NCI-H2029 treated with DMSO at 0.1 percent for 48 hours (cell line): ENCODE data around the gene FGFR2.
"Not testable (repeated sequence)": the region's sequence is repeated elsewhere in the genome, so short reads cannot be mapped to it uniquely, and the experiment has no call there.

Experiments used
- DNase-seq: peaks from one replicate; lab custom pipeline; 2025; lab: John Stamatoyannopoulos, UW

The FGFR2 gene

DNA sequence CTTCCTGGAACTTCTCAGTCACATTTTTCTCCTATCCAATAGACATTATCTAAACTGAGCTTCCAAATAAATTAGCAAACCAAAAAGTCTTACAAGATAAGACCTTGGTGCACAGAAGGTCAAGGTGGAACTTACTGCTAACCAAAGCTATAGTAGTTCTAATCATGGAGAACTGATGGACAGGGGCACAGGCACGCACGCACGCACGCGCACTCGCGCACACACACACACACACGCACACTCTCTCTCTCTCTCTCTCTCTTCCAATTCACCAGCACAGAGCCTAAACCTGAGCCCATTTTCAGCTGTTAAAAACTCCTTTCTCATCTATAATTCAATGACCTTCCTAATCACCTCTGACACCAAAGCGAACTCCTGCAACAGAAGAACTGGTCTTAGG, 7.5 kb downstream of the FGFR2 start:
- no peak for DNase-seq

- DNase-seq = no peak
Measured at GRCh38 chr10:121589553-121589952, 8.7 kb downstream of the FGFR2 start.

DNA sequence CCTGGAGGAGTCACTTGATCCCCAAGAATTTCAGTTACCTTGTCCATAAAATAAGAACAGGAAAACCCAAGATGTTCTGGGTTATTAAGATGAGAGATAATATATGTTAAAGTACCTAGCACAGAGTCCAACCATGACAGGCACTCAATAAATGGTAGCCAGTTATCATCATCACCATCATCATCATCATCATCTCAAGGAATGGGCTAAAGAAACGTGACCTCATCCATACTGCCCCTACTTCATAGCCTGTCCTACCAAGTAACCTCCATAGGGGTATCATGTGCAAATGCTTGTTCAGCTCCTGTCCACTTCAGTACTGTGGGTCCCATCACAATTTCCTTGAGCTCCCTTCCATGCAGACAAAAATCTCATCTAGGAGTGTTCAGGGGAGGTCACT, 14.4 kb downstream of the FGFR2 start:
- no peak for DNase-seq

- DNase-seq = no peak
Measured at GRCh38 chr10:121583258-121583657, 15.0 kb downstream of the FGFR2 start.

GRCh38 chr10:121580276-121581116, 17.7 kb downstream of the FGFR2 start:
- DNase-seq = no peak

DNA sequence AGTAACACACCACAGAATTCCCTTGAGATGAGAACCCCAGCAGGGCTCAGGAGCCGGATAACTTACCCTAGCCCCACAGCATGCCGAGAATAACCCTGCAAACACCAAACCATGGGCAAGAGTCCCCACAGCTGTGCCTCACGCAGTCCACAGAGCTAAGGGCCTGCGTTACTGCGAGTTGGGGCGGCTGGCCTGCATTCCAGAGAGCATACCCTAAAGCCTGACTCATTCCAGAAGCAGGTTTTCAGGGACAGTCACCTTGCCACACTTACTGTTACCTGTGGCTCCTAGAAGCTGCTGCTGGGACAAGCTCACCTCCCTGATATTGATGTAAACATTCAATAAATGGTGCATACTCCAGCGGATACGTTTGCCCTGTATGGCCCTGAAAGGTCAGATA, 18.6 kb downstream of the FGFR2 start:
- no peak for DNase-seq

- DNase-seq = no peak
Measured at GRCh38 chr10:121578965-121579364, 19.3 kb downstream of the FGFR2 start.

- DNase-seq = no peak
Measured at GRCh38 chr10:121578298-121578697, 19.9 kb downstream of the FGFR2 start.

DNA sequence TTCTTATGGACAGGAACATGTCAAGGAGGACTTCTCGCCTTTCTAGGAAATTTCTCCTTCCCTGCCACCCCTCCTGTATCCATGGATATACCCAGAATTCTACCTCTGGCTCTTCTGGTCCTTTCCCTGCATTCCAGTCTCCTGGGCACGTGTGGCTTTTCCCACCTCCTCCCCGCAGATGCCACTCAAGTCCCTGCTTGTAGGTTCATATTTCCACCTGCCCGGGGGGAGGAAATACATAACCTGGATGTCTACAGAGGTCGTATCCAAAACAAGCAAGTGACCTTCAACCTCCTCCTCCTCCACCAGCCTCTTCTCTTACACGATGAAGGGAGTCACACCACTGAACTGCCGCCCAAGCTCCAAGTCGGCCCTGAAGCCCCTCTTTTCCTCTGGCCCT, 20.7 kb downstream of the FGFR2 start:
- DNase-seq = no peak

DNA sequence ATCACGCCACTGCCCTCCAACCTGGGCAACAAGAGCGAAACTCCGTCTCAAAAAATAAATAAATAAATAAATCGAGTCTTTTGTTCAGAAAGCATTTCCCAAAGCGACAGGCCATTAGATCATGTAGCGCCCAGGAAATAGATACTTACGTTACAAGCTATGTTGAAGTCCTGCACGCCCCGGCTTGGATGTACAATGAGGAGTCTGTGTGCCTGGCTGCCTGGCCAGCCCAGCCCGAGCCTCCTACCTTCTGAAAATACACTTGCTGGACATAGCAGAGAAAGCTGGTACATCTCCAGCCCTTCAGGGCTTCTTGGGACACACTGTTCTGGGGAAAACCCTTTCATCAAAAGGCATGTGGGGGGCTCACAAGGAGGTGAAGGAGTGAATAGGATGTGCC, 22.1 kb downstream of the FGFR2 start:
- no peak for DNase-seq

DNA sequence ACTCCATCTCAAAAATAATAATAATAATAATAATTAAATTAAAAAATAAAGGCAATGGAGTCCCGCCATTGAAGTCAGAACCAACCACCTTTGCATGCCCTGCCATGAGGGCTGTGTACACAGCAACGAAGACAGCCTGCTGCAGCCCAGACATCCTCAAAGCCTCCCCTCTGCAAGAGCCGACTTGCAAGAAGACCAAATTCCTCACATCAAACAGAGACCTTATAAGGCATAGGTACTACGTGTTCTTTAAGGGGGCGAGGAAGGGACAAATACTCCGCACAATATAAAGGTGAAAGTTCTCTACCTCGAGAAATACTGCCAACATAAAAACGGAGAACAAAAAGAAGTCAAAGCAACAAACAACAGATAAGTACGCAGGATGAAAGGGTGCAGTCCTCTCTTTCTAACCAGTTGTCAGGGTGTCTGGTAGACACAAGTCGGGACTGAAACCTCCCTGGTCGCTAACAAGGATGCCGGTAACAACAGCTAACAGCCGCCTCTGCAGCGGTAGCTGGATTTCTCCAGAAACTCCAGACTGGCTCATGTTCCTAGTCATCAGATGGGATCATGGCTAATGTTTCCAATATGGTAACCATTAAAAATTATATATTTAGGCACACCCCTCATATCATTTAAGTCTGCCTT, 23.6 kb downstream of the FGFR2 start:
- no peak for DNase-seq

- no peak for DNase-seq
Measured at GRCh38 chr10:121573538-121573941, 24.7 kb downstream of the FGFR2 start.

DNA sequence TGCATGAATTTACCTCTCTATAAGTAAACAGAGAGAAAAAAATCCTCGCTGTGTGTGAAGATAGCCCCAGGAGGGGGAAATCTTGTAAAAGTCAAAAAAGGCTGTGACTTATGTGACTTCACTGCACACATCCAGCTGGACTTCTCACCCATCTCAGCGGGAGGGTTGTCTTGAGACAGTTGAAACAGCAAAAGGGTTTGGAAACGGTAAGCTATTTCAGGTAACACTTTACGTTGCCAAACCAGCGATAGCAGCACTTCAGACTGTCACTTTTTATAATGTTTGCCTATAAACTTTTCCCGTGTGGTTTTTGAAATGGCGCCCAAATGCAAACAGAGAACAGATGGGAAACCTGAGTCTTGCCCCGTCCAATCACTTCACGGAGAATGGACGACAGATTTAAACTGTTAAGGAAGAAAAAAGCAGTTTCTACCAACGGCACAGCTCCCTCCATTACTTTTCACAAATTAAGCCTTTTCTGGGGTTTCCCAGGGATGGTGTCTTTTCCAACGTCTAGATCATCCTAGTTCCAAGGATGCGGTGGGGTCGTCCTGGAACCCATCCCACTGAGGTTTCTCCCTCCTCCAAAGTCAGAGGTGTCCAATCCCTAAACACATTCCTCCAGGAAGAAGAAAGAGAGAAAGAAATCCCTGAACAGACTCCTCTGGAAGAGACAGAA, 25.2 kb downstream of the FGFR2 start:
- DNase-seq = no peak

GRCh38 chr10:121570315-121570714, 27.9 kb downstream of the FGFR2 start:
- no peak for DNase-seq

DNA sequence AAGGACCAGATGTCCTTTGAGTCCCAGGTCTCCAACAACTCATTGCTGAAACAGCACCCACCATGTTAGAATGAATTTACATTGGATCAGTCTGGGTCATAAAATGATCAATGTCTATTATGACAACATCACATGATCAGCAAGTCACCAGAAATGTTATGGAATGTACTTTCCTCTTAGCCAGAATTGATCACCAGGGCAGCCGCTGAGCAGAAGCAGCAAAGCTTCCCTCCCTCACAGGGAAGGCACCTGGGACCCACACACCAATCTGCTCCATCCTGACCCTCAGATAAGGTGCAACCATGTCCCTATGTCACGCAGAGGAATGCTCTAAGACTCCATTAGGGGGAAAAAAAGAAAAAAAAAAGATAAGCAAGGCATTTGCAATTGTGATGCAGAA, 30.0 kb downstream of the FGFR2 start:
- no peak for DNase-seq

DNA sequence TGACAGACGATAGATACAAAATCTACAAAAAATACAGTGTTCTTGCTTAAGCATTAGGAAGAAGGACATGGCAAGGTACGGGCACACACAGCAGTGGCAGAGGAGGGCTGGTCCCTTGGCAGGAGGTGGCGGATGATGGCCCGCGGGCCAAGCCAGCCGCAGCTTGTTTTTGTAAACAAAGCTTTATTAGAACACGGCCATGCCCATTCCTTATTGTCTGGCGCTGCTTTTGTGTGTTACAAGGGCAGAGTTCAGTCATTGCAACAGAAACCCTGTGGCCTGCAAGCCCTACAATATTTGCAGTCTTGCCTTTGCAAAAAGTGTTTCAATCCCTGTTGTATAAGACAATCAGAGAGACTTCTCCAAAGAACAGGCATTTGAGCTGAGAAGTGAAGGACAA, 30.7 kb downstream of the FGFR2 start:
- DNase-seq = no peak

DNA sequence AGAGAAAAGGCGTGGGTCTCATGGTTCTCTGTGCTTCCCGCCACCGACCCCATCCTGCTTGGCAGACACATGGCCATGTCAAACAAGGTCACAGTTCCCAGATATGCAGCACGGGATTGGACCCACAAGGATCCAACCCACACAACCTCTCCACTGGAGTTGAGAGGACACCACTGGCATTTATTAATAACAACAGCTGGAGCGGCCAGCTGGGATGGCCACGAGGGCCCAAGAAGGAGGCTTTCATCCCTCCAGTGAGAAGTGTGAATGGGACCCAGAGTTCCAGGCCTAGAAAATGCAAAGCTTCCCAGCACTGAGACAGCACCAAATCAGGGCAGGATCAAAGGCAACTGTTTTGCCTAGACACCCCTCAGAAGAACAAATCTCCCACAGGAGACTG, 31.5 kb downstream of the FGFR2 start:
- DNase-seq = no peak

- no peak for DNase-seq
Measured at GRCh38 chr10:121559326-121560026, 38.8 kb downstream of the FGFR2 start.

- no peak for DNase-seq
Measured at GRCh38 chr10:121558238-121558637, 40.0 kb downstream of the FGFR2 start.

- DNase-seq = no peak
Measured at GRCh38 chr10:121556918-121557573, 41.2 kb downstream of the FGFR2 start.

DNA sequence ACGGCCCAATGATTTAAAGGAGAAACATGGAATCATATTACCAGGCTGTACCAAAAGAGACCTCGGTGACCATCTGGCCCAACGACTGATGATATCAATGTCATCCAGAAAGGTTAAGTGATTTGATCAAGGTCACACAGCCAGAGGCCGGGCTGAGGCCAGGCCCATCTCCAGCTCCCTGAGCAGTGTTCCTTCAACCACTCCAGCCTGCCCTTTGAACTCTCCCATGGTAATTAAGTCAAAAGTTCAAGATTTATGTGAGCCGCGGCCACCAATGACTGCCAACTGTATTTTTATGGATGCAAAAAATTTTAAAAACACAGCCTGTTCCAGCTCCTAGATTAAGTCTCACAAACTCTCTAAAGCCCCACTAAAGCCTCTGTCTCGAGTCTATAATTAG, 41.8 kb downstream of the FGFR2 start:
- DNase-seq = no peak

DNA sequence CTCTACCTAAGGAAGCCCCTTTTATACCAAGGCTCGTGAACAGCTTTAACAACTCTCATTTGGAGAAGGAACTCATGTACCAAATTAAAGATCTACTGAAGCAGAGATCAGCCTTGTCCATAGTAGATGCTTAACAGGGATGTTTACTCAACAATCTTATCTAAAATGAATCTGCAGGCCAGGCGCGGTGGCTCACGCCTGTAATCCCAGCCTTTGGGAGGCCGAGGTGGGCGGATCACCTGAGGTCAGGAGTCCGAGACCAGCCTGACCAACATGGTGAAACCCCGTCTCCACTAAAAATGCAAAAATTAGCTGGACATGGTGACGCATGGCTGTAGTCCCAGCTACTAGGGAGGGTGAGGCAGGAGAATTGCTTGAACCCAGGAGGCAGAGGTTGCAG, 43.3 kb downstream of the FGFR2 start:
- not testable (repeated sequence) for DNase-seq
